Measurements from ENCODE around the gene RIMBP2.

DNA sequence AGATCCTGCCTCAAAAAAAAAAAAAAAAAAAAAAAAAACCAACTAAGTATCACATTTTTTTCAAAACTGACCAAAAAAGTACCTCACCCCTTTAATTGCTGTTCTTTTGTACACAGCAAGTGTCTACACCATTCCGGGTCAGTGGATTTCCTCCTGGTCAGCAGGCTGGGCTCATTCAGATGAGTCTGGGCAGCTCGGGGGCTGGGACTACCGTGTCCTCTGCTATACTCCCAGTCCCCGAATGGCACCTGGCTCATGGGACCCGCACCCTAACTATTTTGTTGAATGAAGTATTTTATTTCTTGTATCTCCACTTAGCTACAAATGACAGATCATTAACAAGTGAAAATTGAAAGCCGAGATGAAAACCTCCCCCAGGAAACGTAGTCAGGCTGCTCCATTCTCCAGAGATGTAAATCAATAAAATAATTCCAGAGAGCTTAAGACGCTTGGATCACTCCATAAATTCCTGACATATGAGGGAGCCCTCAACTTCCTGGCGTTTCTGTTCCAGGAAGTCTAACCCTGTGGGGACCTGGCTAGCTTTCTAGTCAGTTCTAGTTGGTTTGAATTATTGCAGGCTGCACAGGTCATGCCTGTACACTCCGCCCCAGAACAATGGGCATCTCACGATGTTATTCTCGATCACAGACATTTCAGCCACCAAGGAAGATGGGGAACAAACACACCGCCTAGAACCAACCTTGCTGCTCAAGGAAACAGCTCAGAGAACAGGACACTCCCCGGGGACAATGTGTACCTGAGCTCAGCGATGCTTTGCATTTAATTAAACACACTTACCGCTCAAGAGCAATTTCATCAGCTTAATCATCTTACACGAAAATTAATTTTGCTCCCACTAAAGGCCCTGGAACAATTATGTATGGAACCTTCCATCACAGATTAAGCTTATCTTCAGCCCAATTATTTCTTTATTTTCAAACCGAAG lies 76.3 kb downstream of the RIMBP2 start:
- TF ChIP-seq EZH2phosphoT487 (IDR thresholded peaks at IDR 0.05; ENCODE audit: insufficient read depth, low read depth) (no peak), EZH2 (IDR thresholded peaks at IDR 0.05; ENCODE audit: insufficient read depth, poor library complexity, severe bottlenecking) (no peak)
